GM12878 (cell line): ENCODE measurements around the gene SORL1. TPM values are rescaled to one million over a fixed set of nuclear protein-coding genes. Genes with fewer than 3 reads are reported as not detected.

Experiments
- ATAC-seq: fragments of 200-7000 bp; cut with Tn5 transposase; 3 replicates; pipeline ENCODE4 v1.9.1; 2020; ENCODE audit warnings: mild to moderate bottlenecking, moderate library complexity
- BruUV-seq: library from RNA; stranded (reverse); fragments of 400-500 nt; replicated peaks from 2 replicates; lab custom pipeline; 2021; lab: Mats Ljungman, UMichigan
- CTCF ChIA-PET: fragments of 300-600 bp; sonication (Branson Sonifier 250); formaldehyde crosslinking; extraction: SDS; loops from one replicate; lab custom pipeline; 2021; ENCODE audit warnings: inconsistent platforms; lab: Yijun Ruan, JAX
- POLR2A ChIA-PET: fragments of 350-600 bp; formaldehyde crosslinking; extraction: SDS; loops from one replicate; lab custom pipeline; 2021; ENCODE audit warnings: inconsistent platforms; lab: Charles Lee
- RAD21 ChIA-PET: fragments of 300-600 bp; sonication (Branson Sonifier 250); formaldehyde crosslinking; loops from one replicate; lab custom pipeline; 2023; ENCODE audit warnings: antibody characterized with exemption; ENCODE audit not compliant: unreplicated experiment; lab: Charles Lee
- SMC1A ChIA-PET: fragments of 300-600 bp; sonication (Branson Sonifier 250); formaldehyde crosslinking; loops from one replicate; lab custom pipeline; 2023; ENCODE audit not compliant: unreplicated experiment, uncharacterized antibody; lab: Charles Lee
- DNase-seq: peaks from one replicate; pipeline ENCODE4 v3.0.0-alpha.2; 2011; ENCODE audit warnings: low read depth, low spot score
- FAIRE-seq: peaks from 3 replicates; lab custom pipeline; 2011; peaks lifted over from hg19 to GRCh38; lab: Jason Lieb, UNC
- H2AFZ ChIP-seq: 2 replicates; pipeline ENCODE4 v1.6.0; 2011; ENCODE audit warnings: low read depth, low read length, control low read depth; ENCODE audit not compliant: control insufficient read depth
- H3K27ac ChIP-seq: 2 replicates; pipeline ENCODE4 v1.5.1; 2011; ENCODE audit warnings: control low read depth; ENCODE audit not compliant: control insufficient read depth, insufficient read depth
- H3K27me3 ChIP-seq, 2 experiments: replicated peaks in 1 of 2; 2 replicates each; pipeline versions ENCODE4 v1.6.0 to v1.6.1; 2011; ENCODE audit warnings: low read length in 1 of 2; ENCODE audit not compliant: control insufficient read depth in 2 of 2, insufficient read depth in 2 of 2
- H3K36me3 ChIP-seq, 2 experiments: 2 replicates each; pipeline ENCODE4 v1.5.1; 2011; ENCODE audit warnings: low read length in 1 of 2; ENCODE audit not compliant: control insufficient read depth in 2 of 2, insufficient read depth in 2 of 2
- H3K4me1 ChIP-seq: 2 replicates; pipeline ENCODE4 v1.6.1; 2011; ENCODE audit warnings: mild to moderate bottlenecking, low read length, moderate library complexity, mixed read lengths; ENCODE audit not compliant: control insufficient read depth, insufficient read depth
- H3K4me2 ChIP-seq: 2 replicates; pipeline ENCODE4 v1.6.0; 2011; ENCODE audit warnings: control low read depth; ENCODE audit not compliant: control insufficient read depth, insufficient read depth
- H3K4me3 ChIP-seq: fragments of 200-600 bp; sonication (generic); 2 replicates; pipeline ENCODE4 v1.5.1; 2016
- H3K79me2 ChIP-seq: 2 replicates; pipeline ENCODE4 v1.6.0; 2011; ENCODE audit warnings: low read length; ENCODE audit not compliant: control insufficient read depth, insufficient read depth
- H3K9ac ChIP-seq: 2 replicates; pipeline ENCODE4 v1.8.0; 2011; ENCODE audit warnings: low read length, control low read depth, mixed read lengths; ENCODE audit not compliant: control insufficient read depth, insufficient read depth
- H3K9me3 ChIP-seq: replicated peaks from 3 replicates; pipeline ENCODE4 v1.5.1; 2011; ENCODE audit warnings: mild to moderate bottlenecking, low read length; ENCODE audit not compliant: control insufficient read depth, insufficient read depth
- H4K20me1 ChIP-seq: 2 replicates; pipeline ENCODE4 v1.6.0; 2011; ENCODE audit not compliant: control insufficient read depth, insufficient read depth
- ETV6 ChIP-seq, 2 experiments: fragments of 450-650 bp in 1 of 2; IDR thresholded peaks in 1 of 2; conservative IDR thresholded peaks in 1 of 2; 2 replicates each; pipeline ENCODE4 v1.6.1; 2014; ENCODE audit warnings: antibody characterized with exemption in 1 of 2, borderline replicate concordance in 1 of 2, low read depth in 1 of 2, mild to moderate bottlenecking in 1 of 2, moderate library complexity in 1 of 2
- MTA3 ChIP-seq: IDR thresholded peaks from 2 replicates; pipeline ENCODE4 v1.6.1; 2012; ENCODE audit warnings: low read length, inconsistent platforms, borderline replicate concordance
- RAD21 ChIP-seq: IDR thresholded peaks from 2 replicates; pipeline ENCODE4 v1.6.1; 2011; ENCODE audit warnings: mild to moderate bottlenecking, low read depth, low read length, moderate library complexity; ENCODE audit not compliant: insufficient read depth
- RB1 ChIP-seq: fragments of 450-650 bp; formaldehyde crosslinking; IDR thresholded peaks from 2 replicates; pipeline ENCODE4 v1.6.1; 2017; ENCODE audit warnings: mild to moderate bottlenecking, borderline replicate concordance
- SREBF2 ChIP-seq: IDR thresholded peaks from 2 replicates; pipeline ENCODE4 v1.6.1; 2012; ENCODE audit warnings: mild to moderate bottlenecking, low read length
- WGBS: methylation state at CpG from one replicate; pipeline ENCODE4 v1.1.6; 2016; ENCODE audit warnings: low lambda C conversion rate; ENCODE audit not compliant: insufficient replicate concordance, insufficient coverage; ENCODE audit errors: missing lambda C conversion rate; 5-methylcytosine and 5-hydroxymethylcytosine counted together
- in situ Hi-C: fragments of 300-500 bp; cut with MboI; formaldehyde crosslinking; loops from 9 replicates; pipeline ENCODE4 v1.14.3; 2018; ENCODE audit warnings: mixed read lengths
- intact Hi-C: fragments of 100-400 bp; cut with micrococcal nuclease; formaldehyde crosslinking; loops from one replicate; pipeline ENCODE4 v1.14.2; 2022; ENCODE audit not compliant: unreplicated experiment
- polyA plus RNA-seq, 11 experiments: library from polyadenylated mRNA; depleted of rRNA in 4 of 11; unstranded in 6 of 11; stranded (reverse) in 5 of 11; fragments of >200 nt; fragmentation: Nextera tagmentation in 4 of 11; fragmentation: Illumina TruSeq in 1 of 11; extraction: Ambion mirVana in 4 of 11; extraction: Trizol in 1 of 11; gene quantifications; 1 replicate in 1 of 11; 2 replicates in 10 of 11; pipeline versions ENCODE4 v1.2.1 to v1.2.3, GENCODE V29; 2011 to 2016; ENCODE audit warnings: inconsistent platforms in 2 of 11, missing spikeins in 2 of 11, low read depth in 1 of 11
- total RNA-seq, 4 experiments: library from RNA; depleted of rRNA in 3 of 4; stranded (reverse); fragments of >200 nt in 3 of 4; fragmentation: Illumina TruSeq in 1 of 4; extraction: Trizol in 1 of 4; gene quantifications; 2 replicates each; pipeline versions ENCODE4 v1.2.1 to v1.2.3, GENCODE V29; 2013 to 2021

Gene SORL1
- total and polyA plus RNA-seq, 10 of the 15 experiments (the other 5 are each of a cell fraction or from before 2014, with no cell fraction given), result 20.2 to 107 (median 59.9) TPM

- Histone ChIP-seq H3K4me2 (no peak overlapping the region), H3K27me3 (no peaks in the 10 kb centered on the region), H4K20me1 (no peaks in the 10 kb centered on the region), H3K4me1 (peaks cover 22% of the 10 kb centered on the region), H3K36me3 (peaks cover 33 to 48% of the 10 kb centered on the region in 2 experiments), H3K9ac (no peak overlapping the region), H3K9me3 (no peaks in the 10 kb centered on the region), H3K79me2 (no peaks in the 10 kb centered on the region; the same call in 1 of the 2 replicates), H3K27ac (no peak overlapping the region), H3K4me3 (no peak overlapping the region), H2AFZ (no peak overlapping the region)
- ATAC-seq, result no peak
- no peak for TF ChIP-seq MTA3
- TF ChIP-seq SREBF2, result no peak
- TF ChIP-seq RB1, result no peak
- TF ChIP-seq RAD21, result no peak
- TF ChIP-seq ETV6 (conservative IDR thresholded peaks at IDR 0.05 in 1 of 2, IDR thresholded peaks at IDR 0.05 in 1 of 2; ENCODE audit: borderline replicate concordance in 1 of 2, low read depth in 1 of 2), result no peak
- ChIA-PET RAD21 (no interaction called here), CTCF (interaction anchor here (1.0 kb wide), 1 partner anchor 73 kb away, joined by 3 read pairs; no protein-coding TSS in a partner anchor), SMC1A (interaction anchor here (1.0 to 2.8 kb wide), 2 partner anchors 10 to 14 kb away, joined by 3 to 13 read pairs; no protein-coding TSS in a partner anchor), POLR2A (no interaction called here)
- no peak for DNase-seq
- in situ Hi-C loops (no loop called here), intact Hi-C loops (no loop called here)
- FAIRE-seq, result no peak
- no TSS peak for BruUV-seq
- 95% methylated on average over 1 of the region's 1 CpG for WGBS
Measured at GRCh38 chr11:121517996-121518395, 65.9 kb downstream of the SORL1 start.
